ENCODE measurements around the gene CCDC12. TPM values are rescaled to one million over a fixed set of nuclear protein-coding genes. Genes with fewer than 3 reads are reported as not detected.

The CCDC12 gene
- total RNA-seq, 1 donor from 2014 or later, result 36.3 TPM

GRCh38 chr3:46986055-46986730, 9.6 kb upstream of the CCDC12 start:
- peaks cover 8% of the 10 kb centered on the region for H3K27me3 Mint-ChIP-seq (ENCODE audit: unreplicated experiment)
- H3K36me3 Mint-ChIP-seq (ENCODE audit: low read depth, unreplicated experiment), result peaks cover 12% of the 10 kb centered on the region
- DNase-seq (ENCODE audit: low spot score), result no peak
- TF ChIP-seq, protein P1, sequence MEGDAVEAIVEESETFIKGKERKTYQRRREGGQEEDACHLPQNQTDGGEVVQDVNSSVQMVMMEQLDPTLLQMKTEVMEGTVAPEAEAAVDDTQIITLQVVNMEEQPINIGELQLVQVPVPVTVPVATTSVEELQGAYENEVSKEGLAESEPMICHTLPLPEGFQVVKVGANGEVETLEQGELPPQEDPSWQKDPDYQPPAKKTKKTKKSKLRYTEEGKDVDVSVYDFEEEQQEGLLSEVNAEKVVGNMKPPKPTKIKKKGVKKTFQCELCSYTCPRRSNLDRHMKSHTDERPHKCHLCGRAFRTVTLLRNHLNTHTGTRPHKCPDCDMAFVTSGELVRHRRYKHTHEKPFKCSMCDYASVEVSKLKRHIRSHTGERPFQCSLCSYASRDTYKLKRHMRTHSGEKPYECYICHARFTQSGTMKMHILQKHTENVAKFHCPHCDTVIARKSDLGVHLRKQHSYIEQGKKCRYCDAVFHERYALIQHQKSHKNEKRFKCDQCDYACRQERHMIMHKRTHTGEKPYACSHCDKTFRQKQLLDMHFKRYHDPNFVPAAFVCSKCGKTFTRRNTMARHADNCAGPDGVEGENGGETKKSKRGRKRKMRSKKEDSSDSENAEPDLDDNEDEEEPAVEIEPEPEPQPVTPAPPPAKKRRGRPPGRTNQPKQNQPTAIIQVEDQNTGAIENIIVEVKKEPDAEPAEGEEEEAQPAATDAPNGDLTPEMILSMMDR (IDR thresholded peaks at IDR 0.05; ENCODE audit: unreplicated experiment), result no peak
- H3K27ac Mint-ChIP-seq (ENCODE audit: unreplicated experiment), result peak overlapping the region; percentile 22
- peaks cover 55% of the 10 kb centered on the region for H3K4me1 Mint-ChIP-seq (ENCODE audit: unreplicated experiment)
- peak overlapping the region; percentile 7 for H3K4me3 Mint-ChIP-seq (ENCODE audit: unreplicated experiment)
- no peaks in the 10 kb centered on the region for H3K9me3 Mint-ChIP-seq (ENCODE audit: unreplicated experiment)

DNA sequence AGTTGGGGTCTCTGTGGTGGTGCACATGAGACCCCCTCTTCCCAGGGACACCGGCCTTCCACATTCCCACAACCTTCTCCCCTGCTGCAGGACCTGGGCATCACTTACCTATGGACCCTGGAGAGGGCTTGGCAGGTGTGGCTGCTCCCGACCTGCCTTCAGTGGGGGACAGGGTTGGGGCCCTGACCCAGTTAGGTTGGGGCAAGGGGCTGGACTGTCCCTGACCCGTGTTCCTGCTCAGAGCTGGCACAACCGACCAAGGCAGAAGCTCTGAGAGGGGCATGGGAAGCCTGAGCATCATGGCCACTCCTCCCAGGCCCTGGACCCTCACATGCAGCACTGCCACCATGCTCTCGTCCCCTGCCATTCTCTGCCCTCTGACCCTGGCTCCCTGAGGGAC, 9.0 kb upstream of the CCDC12 start:
- H3K9me3 Mint-ChIP-seq (ENCODE audit: unreplicated experiment), result no peaks in the 10 kb centered on the region
- no peak for DNase-seq (ENCODE audit: low spot score)
- H3K27ac Mint-ChIP-seq (ENCODE audit: unreplicated experiment), result no peak overlapping the region
- no peak overlapping the region for H3K4me3 Mint-ChIP-seq (ENCODE audit: unreplicated experiment)
- H3K36me3 Mint-ChIP-seq (ENCODE audit: low read depth, unreplicated experiment), result peaks cover 8% of the 10 kb centered on the region
- peaks cover 59% of the 10 kb centered on the region for H3K4me1 Mint-ChIP-seq (ENCODE audit: unreplicated experiment)
- peaks cover 12% of the 10 kb centered on the region for H3K27me3 Mint-ChIP-seq (ENCODE audit: unreplicated experiment)
- TF ChIP-seq, protein P1 (IDR thresholded peaks at IDR 0.05; ENCODE audit: unreplicated experiment), result no peak

- peaks cover 10% of the 10 kb centered on the region for H3K27me3 Mint-ChIP-seq (ENCODE audit: unreplicated experiment)
- H3K36me3 Mint-ChIP-seq (ENCODE audit: low read depth, unreplicated experiment), result peaks cover 2% of the 10 kb centered on the region
- TF ChIP-seq, protein P1 (IDR thresholded peaks at IDR 0.05; ENCODE audit: unreplicated experiment), result no peak
- H3K4me1 Mint-ChIP-seq (ENCODE audit: unreplicated experiment), result peaks cover 53% of the 10 kb centered on the region
- DNase-seq (ENCODE audit: low spot score), result no peak
- no peaks in the 10 kb centered on the region for H3K9me3 Mint-ChIP-seq (ENCODE audit: unreplicated experiment)
- H3K4me3 Mint-ChIP-seq (ENCODE audit: unreplicated experiment), result no peak overlapping the region
- no peak overlapping the region for H3K27ac Mint-ChIP-seq (ENCODE audit: unreplicated experiment)
These were observed 8.3 kb upstream of the CCDC12 start for GRCh38 chr3:46984591-46985459.

GRCh38 chr3:46982546-46982945, 6.0 kb upstream of the CCDC12 start:
- TF ChIP-seq, protein P1 (IDR thresholded peaks at IDR 0.05; ENCODE audit: unreplicated experiment), result no peak
- no peaks in the 10 kb centered on the region for H3K36me3 Mint-ChIP-seq (ENCODE audit: low read depth, unreplicated experiment)
- H3K27me3 Mint-ChIP-seq (ENCODE audit: unreplicated experiment), result peaks cover 18% of the 10 kb centered on the region
- H3K9me3 Mint-ChIP-seq (ENCODE audit: unreplicated experiment), result no peaks in the 10 kb centered on the region
- no peak for DNase-seq (ENCODE audit: low spot score)
- peaks cover 47% of the 10 kb centered on the region for H3K4me1 Mint-ChIP-seq (ENCODE audit: unreplicated experiment)
- peak overlapping the region; percentile 60 for H3K4me3 Mint-ChIP-seq (ENCODE audit: unreplicated experiment)
- H3K27ac Mint-ChIP-seq (ENCODE audit: unreplicated experiment), result peak overlapping the region; percentile 62
